Caco-2 (cell line): ENCODE data around the gene AMBP. TPM values are rescaled to one million over a fixed set of nuclear protein-coding genes. Genes with fewer than 3 reads are reported as not detected.

Experiments
- BruUV-seq: library from RNA; stranded (reverse); fragments of 400-500 nt; replicated peaks from 2 replicates; lab custom pipeline; 2021; lab: Mats Ljungman, UMichigan
- CTCF ChIA-PET: fragments of 300-600 bp; sonication (Branson Sonifier 250); formaldehyde crosslinking; loops from one replicate; lab custom pipeline; 2022; ENCODE audit warnings: antibody characterized with exemption; lab: Charles Lee
- POLR2A ChIA-PET: fragments of 300-600 bp; sonication (Branson Sonifier 250); formaldehyde crosslinking; loops from one replicate; lab custom pipeline; 2022; ENCODE audit warnings: antibody characterized with exemption; lab: Charles Lee
- DNase-seq, 2 experiments: peaks; one replicate each; pipeline versions ENCODE4 v3.0.0 to v3.0.0-alpha.2; 2020 to 2022
- H3K27me3 ChIP-seq: replicated peaks from 2 replicates; pipeline ENCODE4 v1.6.0; 2011; ENCODE audit warnings: low read length; ENCODE audit not compliant: control insufficient read depth, insufficient read depth
- H3K36me3 ChIP-seq: 2 replicates; pipeline ENCODE4 v1.5.1; 2011; ENCODE audit warnings: low read length; ENCODE audit not compliant: control insufficient read depth, insufficient read depth
- H3K4me1 ChIP-seq: fragments of 250-450 bp; sonication (Bioruptor Pico); 2 replicates; pipeline ENCODE4 v1.5.1; 2020; ENCODE audit warnings: mild to moderate bottlenecking
- H3K4me3 ChIP-seq: 2 replicates; pipeline ENCODE4 v1.5.1; 2011; ENCODE audit warnings: low read depth, mild to moderate bottlenecking, control low read depth, low read length
- H3K9me3 ChIP-seq: fragments of 250-450 bp; sonication (Bioruptor Pico); 2 replicates; pipeline ENCODE4 v1.5.1; 2020; ENCODE audit warnings: mild to moderate bottlenecking, moderate library complexity
- H3K27ac Mint-ChIP-seq: one replicate; pipeline ENCODE4 v1.8.0; 2022; ENCODE audit warnings: mixed read lengths; ENCODE audit not compliant: unreplicated experiment
- H3K27me3 Mint-ChIP-seq: one replicate; pipeline ENCODE4 v1.8.0; 2022; ENCODE audit warnings: mixed read lengths; ENCODE audit not compliant: insufficient read depth, unreplicated experiment
- H3K36me3 Mint-ChIP-seq: one replicate; pipeline ENCODE4 v1.8.0; 2022; ENCODE audit warnings: mild to moderate bottlenecking, mixed read lengths; ENCODE audit not compliant: insufficient read depth, unreplicated experiment
- H3K4me1 Mint-ChIP-seq: one replicate; pipeline ENCODE4 v1.8.0; 2022; ENCODE audit warnings: low read depth, mixed read lengths; ENCODE audit not compliant: unreplicated experiment
- H3K4me3 Mint-ChIP-seq: one replicate; pipeline ENCODE4 v1.8.0; 2022; ENCODE audit warnings: mild to moderate bottlenecking, moderate library complexity, mixed read lengths; ENCODE audit not compliant: unreplicated experiment
- H3K9me3 Mint-ChIP-seq: one replicate; pipeline ENCODE4 v1.8.0; 2022; ENCODE audit warnings: mixed read lengths; ENCODE audit not compliant: unreplicated experiment
- CTCF ChIP-seq, 2 experiments: fragments of 200-600 bp in 1 of 2; IDR thresholded peaks; 1 replicate in 1 of 2; 2 replicates in 1 of 2; pipeline versions ENCODE4 v1.5.1 to v1.8.0; 2011 to 2022; ENCODE audit warnings: antibody characterized with exemption in 1 of 2, control low read depth in 1 of 2, inconsistent platforms in 1 of 2, low read depth in 1 of 2, low read length in 1 of 2, mild to moderate bottlenecking in 1 of 2, moderate library complexity in 1 of 2; ENCODE audit not compliant: insufficient read depth in 1 of 2, severe bottlenecking in 1 of 2, unreplicated experiment in 1 of 2
- intact Hi-C: fragments of 100-400 bp; cut with micrococcal nuclease; formaldehyde crosslinking; loops from one replicate; pipeline ENCODE4 v1.10.0; 2022; ENCODE audit not compliant: unreplicated experiment
- total RNA-seq: library from RNA; stranded (reverse); gene quantifications from 2 replicates; pipeline ENCODE4 v1.2.3, GENCODE V29; 2022

AMBP gene
- total RNA-seq, 1 experiment from 2014 or later = 2.2 TPM

- Mint-ChIP-seq H3K4me1 (peaks cover 16% of the 10 kb centered on the region), H3K36me3 (no peaks in the 10 kb centered on the region), H3K4me3 (no peak overlapping the region), H3K27me3 (no peaks in the 10 kb centered on the region), H3K27ac (no peak overlapping the region), H3K9me3 (peaks cover 22% of the 10 kb centered on the region)
- H3K9me3 ChIP-seq = no peaks in the 10 kb centered on the region
- no peak for TF ChIP-seq CTCF (IDR thresholded peaks at IDR 0.05; ENCODE audit: insufficient read depth in 1 of 2, low read depth in 1 of 2, low read length in 1 of 2, severe bottlenecking in 1 of 2, unreplicated experiment in 1 of 2)
- intact Hi-C loops = no loop called here
- BruUV-seq = no TSS peak
- no peak overlapping the region for H3K4me3 ChIP-seq
- H3K4me1 ChIP-seq = peaks cover 32% of the 10 kb centered on the region
- no peak for DNase-seq
- no peaks in the 10 kb centered on the region for H3K36me3 ChIP-seq
- POLR2A ChIA-PET = no interaction called here
- no peaks in the 10 kb centered on the region for H3K27me3 ChIP-seq
- CTCF ChIA-PET = interaction anchor here (0.8 kb wide), 1 partner anchor 30 kb away, joined by 3 read pairs; the partner anchor contains the start of gene COL27A1
Observed at GRCh38 chr9:114125476-114126013, 47.4 kb upstream of the AMBP start.

DNA sequence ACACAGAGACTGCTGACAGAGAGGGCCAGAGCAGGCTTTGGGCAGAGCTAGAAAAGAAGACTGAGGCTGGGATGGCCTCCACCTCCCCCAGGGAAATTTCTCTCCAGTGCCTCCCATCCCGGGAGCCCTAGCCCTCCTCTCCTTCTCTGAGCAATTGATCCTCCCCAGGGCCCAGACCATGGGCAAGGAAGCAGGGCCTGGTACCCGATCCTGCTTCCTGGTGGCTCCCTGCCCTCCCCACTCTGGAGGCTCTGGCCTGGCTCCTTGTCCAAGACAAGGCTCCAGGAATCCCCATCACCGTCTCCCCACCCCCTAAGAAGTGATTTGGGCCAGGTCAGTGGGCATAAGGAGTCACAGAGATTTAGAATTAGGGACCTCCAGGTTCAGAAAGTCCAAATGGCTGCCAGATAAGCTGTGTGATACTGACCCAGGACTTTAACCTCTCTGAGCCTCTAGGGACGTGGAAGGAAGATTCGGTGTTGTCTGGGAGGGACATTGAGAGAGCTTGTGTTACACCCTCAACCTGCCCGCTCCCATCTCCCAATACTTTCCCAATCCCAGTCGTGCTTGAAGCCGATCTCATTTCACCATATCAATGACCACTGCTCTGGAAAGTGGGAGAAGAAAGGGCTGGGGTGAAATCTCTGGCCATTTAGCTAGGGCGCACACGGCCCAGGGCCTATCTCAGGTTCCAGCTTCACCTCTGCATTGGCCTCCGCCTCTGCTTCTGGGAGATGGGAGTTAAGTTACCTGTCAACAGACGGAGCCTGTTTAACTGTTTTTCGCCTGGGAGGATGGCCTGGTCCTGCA lies 46.8 kb upstream of the AMBP start:
- peak in 1 of 2 experiments; percentile 12 for DNase-seq
- Histone ChIP-seq H3K4me1 (peaks cover 39% of the 10 kb centered on the region), H3K36me3 (no peaks in the 10 kb centered on the region), H3K4me3 (no peak overlapping the region), H3K27me3 (no peaks in the 10 kb centered on the region), H3K9me3 (no peaks in the 10 kb centered on the region)
- H3K4me1 Mint-ChIP-seq = peaks cover 19% of the 10 kb centered on the region
- TF ChIP-seq CTCF (IDR thresholded peaks at IDR 0.05; ENCODE audit: insufficient read depth in 1 of 2, low read depth in 1 of 2, low read length in 1 of 2, severe bottlenecking in 1 of 2, unreplicated experiment in 1 of 2) = no peak
- H3K36me3 Mint-ChIP-seq = no peaks in the 10 kb centered on the region
- ChIA-PET CTCF (interaction anchor here (0.8 kb wide), 1 partner anchor 30 kb away, joined by 3 read pairs; the partner anchor contains the start of gene COL27A1), POLR2A (no interaction called here)
- BruUV-seq = no TSS peak
- peaks cover 27% of the 10 kb centered on the region for H3K9me3 Mint-ChIP-seq
- intact Hi-C loops = no loop called here
- H3K4me3 Mint-ChIP-seq = no peak overlapping the region
- H3K27ac Mint-ChIP-seq = peak overlapping the region; percentile 20
- no peaks in the 10 kb centered on the region for H3K27me3 Mint-ChIP-seq

DNA sequence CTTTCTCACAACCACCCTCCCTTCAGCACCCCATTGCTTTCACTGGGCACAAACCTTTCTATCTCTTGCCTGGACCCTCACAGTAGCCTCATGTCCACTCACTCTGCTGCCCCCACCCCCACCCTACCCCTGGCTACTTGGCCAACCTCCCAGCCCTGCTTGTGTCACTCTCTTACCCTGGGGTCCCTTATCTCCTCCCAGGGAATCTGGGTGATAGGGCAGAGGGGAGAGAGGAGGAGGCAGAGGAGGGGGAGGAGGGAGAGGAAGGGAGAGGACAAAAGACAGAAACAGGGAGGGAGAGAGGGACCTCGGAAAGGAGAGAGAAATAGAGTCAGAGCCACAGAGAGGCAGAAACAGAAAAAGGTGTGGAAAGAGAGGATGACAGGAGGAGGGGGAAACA lies 46.0 kb upstream of the AMBP start:
- peaks cover 44% of the 10 kb centered on the region for H3K4me1 ChIP-seq
- peak overlapping the region; percentile 20 for H3K27ac Mint-ChIP-seq
- no TSS peak for BruUV-seq

More for the DNA sequence above, 46.0 kb upstream of the AMBP start:
- Histone ChIP-seq H3K9me3 (no peaks in the 10 kb centered on the region), H3K36me3 (no peaks in the 10 kb centered on the region), H3K27me3 (no peaks in the 10 kb centered on the region), H3K4me3 (no peak overlapping the region)
- peak in 1 of 2 experiments; percentile 5 for DNase-seq
- TF ChIP-seq CTCF (IDR thresholded peaks at IDR 0.05; ENCODE audit: insufficient read depth in 1 of 2, low read depth in 1 of 2, low read length in 1 of 2, severe bottlenecking in 1 of 2, unreplicated experiment in 1 of 2) = no peak
- no peak overlapping the region for H3K4me3 Mint-ChIP-seq
- H3K36me3 Mint-ChIP-seq = no peaks in the 10 kb centered on the region
- POLR2A ChIA-PET = no interaction called here
- no peaks in the 10 kb centered on the region for H3K27me3 Mint-ChIP-seq
- intact Hi-C loops = no loop called here
- H3K4me1 Mint-ChIP-seq = peaks cover 19% of the 10 kb centered on the region
- CTCF ChIA-PET = no interaction called here
- peaks cover 27% of the 10 kb centered on the region for H3K9me3 Mint-ChIP-seq
